ENCODE measurements around the gene PCDHGA8. TPM values are rescaled to one million over a fixed set of nuclear protein-coding genes. Genes with fewer than 3 reads are reported as not detected.
"Not testable (repeated sequence)": the region's sequence is repeated elsewhere in the genome, so short reads cannot be mapped to it uniquely, and the experiment has no call there.

PCDHGA8 gene
- total RNA-seq, 1 experiment from 2014 or later: 0.28 TPM

DNA sequence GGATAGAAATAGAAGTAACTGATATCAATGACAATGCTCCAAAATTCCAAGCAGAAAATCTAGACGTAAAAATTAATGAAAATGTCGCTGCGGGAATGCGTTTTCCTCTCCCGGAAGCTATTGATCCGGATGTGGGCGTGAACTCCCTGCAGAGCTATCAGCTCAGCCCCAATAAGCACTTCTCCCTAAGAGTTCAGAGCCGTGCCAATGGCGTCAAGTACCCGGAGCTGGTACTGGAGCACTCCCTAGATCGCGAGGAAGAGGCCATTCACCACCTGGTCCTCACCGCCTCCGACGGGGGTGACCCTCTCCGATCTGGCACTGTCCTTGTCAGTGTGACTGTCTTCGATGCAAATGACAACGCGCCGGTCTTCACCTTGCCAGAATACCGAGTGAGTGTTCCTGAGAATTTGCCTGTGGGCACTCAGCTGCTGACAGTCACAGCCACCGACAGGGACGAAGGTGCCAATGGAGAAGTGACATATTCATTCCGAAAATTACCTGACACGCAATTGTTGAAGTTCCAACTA, 21.2 kb downstream of the PCDHGA8 start:
- POLR2A ChIA-PET: interaction anchor here (1.0 to 1.5 kb wide), 4 partner anchors 99 to 147 kb away, joined by 3 to 11 read pairs (median 3); no protein-coding TSS in a partner anchor
- Mint-ChIP-seq H3K36me3 (ENCODE audit: insufficient read depth, unreplicated experiment) (peaks cover 5% of the 10 kb centered on the region), H3K4me1 (ENCODE audit: insufficient read depth, unreplicated experiment) (no peaks in the 10 kb centered on the region), H3K9me3 (ENCODE audit: unreplicated experiment) (peaks cover 42% of the 10 kb centered on the region), H3K27ac (ENCODE audit: low read depth, unreplicated experiment) (no peak overlapping the region), H3K4me3 (ENCODE audit: unreplicated experiment) (peak overlapping the region; percentile 54), H3K27me3 (ENCODE audit: insufficient read depth, unreplicated experiment) (no peaks in the 10 kb centered on the region)
- intact Hi-C loops (cut with micrococcal nuclease): loop anchor here (10.0 kb wide), 2 partner anchors 189 to 329 kb away; partner anchors contain the start of gene PCDHB14
- TF ChIP-seq CTCF (IDR thresholded peaks at IDR 0.05; ENCODE audit: unreplicated experiment): no peak
- CTCF ChIA-PET: interaction anchor here (0.6 to 5.5 kb wide), 24 partner anchors 10 to 214 kb away, joined by 3 to 38 read pairs (median 5); partner anchors contain the start of genes PCDHB11, PCDHB14, PCDHGB4 and PCDHGC3
- no peak for DNase-seq (ENCODE audit: unreplicated experiment)
- BruUV-seq (replicated peaks): no TSS peak

DNA sequence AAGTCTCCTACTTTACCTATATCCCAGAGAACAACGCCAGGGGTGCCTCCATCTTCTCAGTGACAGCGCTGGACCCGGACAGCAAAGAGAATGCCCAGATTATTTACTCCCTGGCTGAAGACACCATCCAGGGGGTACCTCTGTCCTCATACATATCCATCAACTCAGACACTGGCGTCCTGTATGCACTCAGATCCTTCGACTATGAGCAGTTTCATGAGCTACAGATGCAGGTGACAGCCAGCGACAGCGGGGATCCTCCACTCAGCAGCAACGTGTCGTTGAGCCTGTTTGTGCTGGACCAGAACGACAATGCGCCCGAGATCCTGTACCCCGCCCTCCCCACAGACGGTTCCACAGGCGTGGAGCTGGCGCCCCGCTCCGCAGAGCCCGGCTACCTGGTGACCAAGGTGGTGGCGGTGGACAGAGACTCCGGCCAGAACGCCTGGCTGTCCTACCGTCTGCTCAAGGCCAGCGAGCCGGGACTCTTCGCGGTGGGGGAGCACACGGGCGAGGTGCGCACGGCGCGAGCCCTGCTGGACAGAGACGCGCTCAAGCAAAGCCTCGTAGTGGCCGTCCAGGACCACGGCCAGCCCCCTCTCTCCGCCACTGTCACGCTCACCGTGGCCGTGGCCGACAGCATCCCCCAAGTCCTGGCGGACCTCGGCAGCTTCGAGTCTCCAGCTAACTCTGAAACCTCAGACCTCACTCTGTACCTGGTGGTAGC, 22.3 kb downstream of the PCDHGA8 start:
- POLR2A ChIA-PET: interaction anchor here (0.6 to 1.2 kb wide), 2 partner anchors 143 to 340 kb away, joined by 3 read pairs; no protein-coding TSS in a partner anchor
- CTCF ChIA-PET: interaction anchor here (0.6 to 5.5 kb wide), 7 partner anchors 95 to 191 kb away, joined by 3 to 38 read pairs (median 6); partner anchors contain the start of gene PCDHB14
- intact Hi-C loops (cut with micrococcal nuclease): loop anchor here (10.0 kb wide), 2 partner anchors 190 to 330 kb away; partner anchors contain the start of gene PCDHB14
- H3K9me3 Mint-ChIP-seq (ENCODE audit: unreplicated experiment): peaks cover 39% of the 10 kb centered on the region
- not testable (repeated sequence) for H3K27ac Mint-ChIP-seq (ENCODE audit: low read depth, unreplicated experiment); H3K4me1 Mint-ChIP-seq (ENCODE audit: insufficient read depth, unreplicated experiment); BruUV-seq (replicated peaks); H3K27me3 Mint-ChIP-seq (ENCODE audit: insufficient read depth, unreplicated experiment); DNase-seq (ENCODE audit: unreplicated experiment); H3K4me3 Mint-ChIP-seq (ENCODE audit: unreplicated experiment); H3K36me3 Mint-ChIP-seq (ENCODE audit: insufficient read depth, unreplicated experiment)

DNA sequence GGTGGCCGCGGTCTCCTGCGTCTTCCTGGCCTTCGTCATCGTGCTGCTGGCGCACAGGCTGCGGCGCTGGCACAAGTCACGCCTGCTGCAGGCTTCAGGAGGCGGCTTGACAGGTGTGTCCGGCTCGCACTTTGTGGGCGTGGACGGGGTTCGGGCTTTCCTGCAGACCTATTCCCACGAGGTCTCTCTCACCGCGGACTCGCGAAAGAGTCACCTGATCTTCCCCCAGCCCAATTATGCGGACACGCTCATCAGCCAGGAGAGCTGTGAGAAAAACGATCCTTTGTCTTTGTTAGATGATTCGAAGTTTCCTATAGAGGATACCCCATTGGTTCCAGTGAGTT, 22.8 kb downstream of the PCDHGA8 start:
- intact Hi-C loops (cut with micrococcal nuclease): loop anchor here (10.0 kb wide), 2 partner anchors 190 to 330 kb away; partner anchors contain the start of gene PCDHB14
- ChIA-PET POLR2A (interaction anchor here (0.6 kb wide), 1 partner anchor 340 kb away, joined by 3 read pairs; no protein-coding TSS in a partner anchor), CTCF (interaction anchor here (4.2 to 5.5 kb wide), 2 partner anchors 110 to 149 kb away, joined by 37 to 38 read pairs; no protein-coding TSS in a partner anchor)
- not testable (repeated sequence) for DNase-seq (ENCODE audit: unreplicated experiment); H3K4me3 Mint-ChIP-seq (ENCODE audit: unreplicated experiment); H3K4me1 Mint-ChIP-seq (ENCODE audit: insufficient read depth, unreplicated experiment); H3K27me3 Mint-ChIP-seq (ENCODE audit: insufficient read depth, unreplicated experiment); H3K27ac Mint-ChIP-seq (ENCODE audit: low read depth, unreplicated experiment); H3K36me3 Mint-ChIP-seq (ENCODE audit: insufficient read depth, unreplicated experiment); BruUV-seq (replicated peaks)
- peaks cover 35% of the 10 kb centered on the region for H3K9me3 Mint-ChIP-seq (ENCODE audit: unreplicated experiment)

GRCh38 chr5:141417494-141418172, 25.2 kb downstream of the PCDHGA8 start, which contains the start of gene PCDHGB7:
Gene PCDHGB7 (plus strand): TSS chr5:141417677. CDS start chr5:141417860, 183 bp downstream.
- TF ChIP-seq CTCF (IDR thresholded peaks at IDR 0.05; ENCODE audit: unreplicated experiment): peak; percentile 50
- intact Hi-C loops (cut with micrococcal nuclease): loop anchor here (1.0 to 10.0 kb wide), 3 partner anchors 107 to 333 kb away; partner anchors contain the start of gene PCDHB14
- not testable (repeated sequence) for H3K27ac Mint-ChIP-seq (ENCODE audit: low read depth, unreplicated experiment); H3K27me3 Mint-ChIP-seq (ENCODE audit: insufficient read depth, unreplicated experiment); BruUV-seq (replicated peaks); H3K36me3 Mint-ChIP-seq (ENCODE audit: insufficient read depth, unreplicated experiment); H3K4me1 Mint-ChIP-seq (ENCODE audit: insufficient read depth, unreplicated experiment); H3K4me3 Mint-ChIP-seq (ENCODE audit: unreplicated experiment)
- ChIA-PET CTCF (interaction anchor here (0.6 to 5.5 kb wide), 27 partner anchors 12 to 695 kb away, joined by 3 to 38 read pairs (median 3); partner anchors contain the start of genes PCDHGA12, PCDHGC3 and TAF7), POLR2A (interaction anchor here (0.6 to 0.8 kb wide), 2 partner anchors 11 to 104 kb away, joined by 4 read pairs; no protein-coding TSS in a partner anchor)
- DNase-seq (ENCODE audit: unreplicated experiment): peak; percentile 82
- peaks cover 37% of the 10 kb centered on the region for H3K9me3 Mint-ChIP-seq (ENCODE audit: unreplicated experiment)
